HFF-Myc (cell line): ENCODE data around the gene BTBD18.

Experiments
- DNase-seq: peaks from one replicate; pipeline ENCODE4 v3.0.0-alpha.2; 2011; ENCODE audit warnings: low read depth; ENCODE audit errors: extremely low read depth
- H3K4me3 ChIP-seq: replicated peaks from 2 replicates; pipeline ENCODE4 v1.5.1; 2011; ENCODE audit warnings: low read depth, mild to moderate bottlenecking, control low read depth, low read length
- TF ChIP-seq, protein P1 (sequence below): IDR thresholded peaks from 2 replicates; pipeline ENCODE4 v1.5.1; 2012; ENCODE audit warnings: mild to moderate bottlenecking, low read depth, low read length, control low read depth; ENCODE audit errors: missing control alignments

The BTBD18 gene

DNA sequence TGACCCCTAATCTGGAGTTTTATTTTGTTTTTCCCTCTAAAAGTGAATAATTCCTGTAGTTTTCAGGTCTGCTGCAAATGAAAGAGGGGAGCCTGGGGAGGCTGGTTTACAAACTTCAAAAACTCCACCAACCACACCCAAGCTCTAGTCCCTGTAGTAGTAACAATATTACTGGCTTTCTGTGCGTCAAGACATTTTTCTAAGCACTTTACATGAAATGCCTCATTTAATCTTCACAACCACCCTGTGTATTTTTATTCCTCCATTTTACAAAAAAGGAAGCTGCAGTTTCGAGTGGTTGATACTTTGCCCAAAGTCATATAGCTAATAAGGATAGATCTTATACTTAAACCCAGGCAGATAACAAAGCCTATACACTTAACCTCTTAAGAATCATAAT, 33.5 kb upstream of the BTBD18 start:
- TF ChIP-seq, protein P1, sequence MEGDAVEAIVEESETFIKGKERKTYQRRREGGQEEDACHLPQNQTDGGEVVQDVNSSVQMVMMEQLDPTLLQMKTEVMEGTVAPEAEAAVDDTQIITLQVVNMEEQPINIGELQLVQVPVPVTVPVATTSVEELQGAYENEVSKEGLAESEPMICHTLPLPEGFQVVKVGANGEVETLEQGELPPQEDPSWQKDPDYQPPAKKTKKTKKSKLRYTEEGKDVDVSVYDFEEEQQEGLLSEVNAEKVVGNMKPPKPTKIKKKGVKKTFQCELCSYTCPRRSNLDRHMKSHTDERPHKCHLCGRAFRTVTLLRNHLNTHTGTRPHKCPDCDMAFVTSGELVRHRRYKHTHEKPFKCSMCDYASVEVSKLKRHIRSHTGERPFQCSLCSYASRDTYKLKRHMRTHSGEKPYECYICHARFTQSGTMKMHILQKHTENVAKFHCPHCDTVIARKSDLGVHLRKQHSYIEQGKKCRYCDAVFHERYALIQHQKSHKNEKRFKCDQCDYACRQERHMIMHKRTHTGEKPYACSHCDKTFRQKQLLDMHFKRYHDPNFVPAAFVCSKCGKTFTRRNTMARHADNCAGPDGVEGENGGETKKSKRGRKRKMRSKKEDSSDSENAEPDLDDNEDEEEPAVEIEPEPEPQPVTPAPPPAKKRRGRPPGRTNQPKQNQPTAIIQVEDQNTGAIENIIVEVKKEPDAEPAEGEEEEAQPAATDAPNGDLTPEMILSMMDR, result no peak
- H3K4me3 ChIP-seq, result no peak overlapping the region
- no peak for DNase-seq

DNA sequence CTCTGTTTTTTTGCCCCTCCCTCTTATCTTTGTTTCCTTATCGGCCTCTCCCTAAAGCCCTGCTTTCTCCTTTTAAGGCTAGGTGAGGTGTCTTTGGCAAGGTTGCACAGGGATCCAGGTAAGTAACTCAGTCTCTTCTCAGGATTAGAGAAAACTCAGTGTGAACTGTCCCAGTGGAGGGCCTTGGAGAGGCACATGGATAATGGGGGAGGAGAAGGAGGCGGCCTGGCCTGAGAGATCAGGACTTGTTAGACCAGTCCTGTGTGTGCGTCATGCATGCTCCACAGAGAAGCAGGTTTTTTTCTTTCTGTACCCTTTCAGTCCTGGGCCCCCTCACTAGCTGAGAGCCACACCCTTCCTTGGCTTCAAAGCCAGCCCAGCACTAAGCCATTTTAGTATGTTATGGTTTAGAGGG, 29.9 kb upstream of the BTBD18 start:
- DNase-seq, result no peak
- H3K4me3 ChIP-seq, result no peak overlapping the region
- TF ChIP-seq, protein P1, result no peak

DNA sequence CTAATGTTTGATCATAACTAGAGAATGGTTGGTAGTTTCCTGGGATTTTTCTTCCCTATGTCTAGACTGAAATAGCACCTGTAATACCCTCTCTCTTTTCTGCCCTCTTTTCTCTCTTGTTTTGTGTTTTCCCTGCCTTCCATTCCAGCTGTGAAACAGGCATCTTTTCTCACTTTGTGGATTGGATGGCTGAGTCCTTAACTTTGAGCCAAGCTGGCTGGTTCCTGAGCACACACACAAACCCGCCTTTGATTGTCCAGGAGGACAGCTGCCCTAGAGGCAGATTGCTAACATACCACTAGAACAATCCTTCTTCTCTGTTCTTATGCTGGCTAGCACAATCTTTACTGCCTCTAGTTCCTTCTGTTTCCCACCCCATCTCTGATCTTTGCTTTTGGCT, 27.7 kb upstream of the BTBD18 start:
- no peak overlapping the region for H3K4me3 ChIP-seq
- no peak for DNase-seq
- TF ChIP-seq, protein P1, result no peak

DNA sequence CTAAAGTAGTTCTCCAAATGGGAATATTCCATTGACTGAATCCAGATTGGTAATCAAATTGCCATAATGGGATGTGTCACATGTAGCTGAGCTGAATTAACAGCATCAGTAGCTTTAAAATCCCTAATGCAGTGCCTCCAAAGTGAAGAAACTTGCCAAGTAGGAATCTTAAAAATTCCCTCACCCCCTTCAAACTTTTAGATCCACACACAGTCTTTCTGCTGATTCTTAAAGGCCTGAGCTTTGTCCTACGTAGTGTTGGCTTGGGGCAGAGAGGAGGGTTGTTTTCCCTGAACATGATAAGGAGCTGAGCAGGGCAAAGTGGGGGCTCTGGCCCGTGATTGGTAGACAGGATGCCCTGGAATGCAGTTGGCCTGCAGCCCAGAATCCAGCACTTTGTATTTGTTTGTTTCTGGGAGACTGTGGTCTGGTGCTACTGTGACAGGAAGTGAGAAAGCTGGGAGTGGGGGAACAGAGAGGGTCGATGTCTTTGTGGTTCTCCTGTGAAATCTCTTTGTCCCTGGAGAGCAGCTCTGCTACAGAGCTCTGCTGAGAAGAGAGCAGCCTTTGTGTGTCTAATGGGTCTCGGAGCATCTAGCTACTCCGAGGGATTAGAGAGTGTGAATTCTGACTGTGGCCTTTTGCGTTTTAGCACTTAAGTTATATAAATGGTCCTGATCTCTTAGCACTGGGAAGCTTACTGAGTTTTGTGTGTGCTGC, 26.9 kb upstream of the BTBD18 start:
- peak; percentile 98 for DNase-seq
- peak overlapping the region; percentile 28 for H3K4me3 ChIP-seq
- TF ChIP-seq, protein P1, result no peak

DNA sequence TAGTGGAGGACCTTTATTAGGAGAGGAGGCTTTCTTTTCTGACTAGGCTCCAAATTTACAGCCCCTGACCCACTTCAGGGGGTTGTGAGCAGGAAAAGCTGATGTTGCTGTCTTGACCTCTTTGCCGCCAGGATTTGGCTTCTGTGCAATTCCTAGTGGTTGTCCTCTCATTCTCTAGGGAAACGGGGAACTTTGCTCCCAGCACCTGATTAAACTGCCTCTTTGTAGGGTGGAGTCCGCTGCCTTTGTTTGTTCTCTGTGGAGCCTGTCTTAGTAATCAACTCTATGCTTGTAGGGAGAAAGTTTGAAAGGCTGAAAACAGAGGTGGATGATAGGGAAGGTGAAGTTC, 26.3 kb upstream of the BTBD18 start:
- TF ChIP-seq, protein P1, result no peak
- peak overlapping the region; percentile 28 for H3K4me3 ChIP-seq
- DNase-seq, result no peak

DNA sequence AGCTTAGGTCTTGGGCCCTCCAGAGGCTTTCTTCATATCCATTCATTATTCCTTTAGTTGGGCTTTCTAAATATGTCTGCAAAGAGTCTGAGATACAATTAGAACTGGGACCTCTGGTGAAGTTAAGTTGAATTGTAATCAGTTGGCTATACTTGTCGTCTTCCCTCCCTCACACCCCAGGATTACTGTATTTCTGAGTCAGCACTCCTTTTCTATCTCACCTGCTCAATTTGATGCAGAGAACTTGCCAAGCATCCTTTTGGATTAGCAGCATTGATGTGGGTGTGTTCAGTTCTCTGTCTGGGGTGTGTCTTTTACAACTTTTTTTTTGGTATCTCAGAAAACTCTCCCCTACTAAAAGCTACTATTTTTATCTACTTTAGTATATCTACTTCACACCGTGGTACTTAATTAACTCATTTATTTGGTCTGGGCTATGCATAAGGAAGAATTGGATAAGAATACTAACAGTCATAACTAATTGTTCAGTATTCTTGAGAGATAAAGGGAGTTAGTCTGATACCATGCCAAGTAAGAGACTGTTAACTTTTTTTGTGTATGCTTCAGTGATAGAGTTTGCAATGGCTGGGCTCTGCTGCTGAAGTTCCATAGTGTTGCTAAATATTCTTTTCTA, 25.1 kb upstream of the BTBD18 start:
- TF ChIP-seq, protein P1, result no peak
- no peak overlapping the region for H3K4me3 ChIP-seq
- no peak for DNase-seq
